ENCODE results near the gene TBC1D1. TPM values are rescaled to one million over a fixed set of nuclear protein-coding genes. Genes with fewer than 3 reads are reported as not detected.

Gene TBC1D1
- total and polyA plus RNA-seq, 2 donors (not counting 3 experiments of a cell fraction or from before 2014, with no cell fraction given), result 63.5 to 116 TPM

DNA sequence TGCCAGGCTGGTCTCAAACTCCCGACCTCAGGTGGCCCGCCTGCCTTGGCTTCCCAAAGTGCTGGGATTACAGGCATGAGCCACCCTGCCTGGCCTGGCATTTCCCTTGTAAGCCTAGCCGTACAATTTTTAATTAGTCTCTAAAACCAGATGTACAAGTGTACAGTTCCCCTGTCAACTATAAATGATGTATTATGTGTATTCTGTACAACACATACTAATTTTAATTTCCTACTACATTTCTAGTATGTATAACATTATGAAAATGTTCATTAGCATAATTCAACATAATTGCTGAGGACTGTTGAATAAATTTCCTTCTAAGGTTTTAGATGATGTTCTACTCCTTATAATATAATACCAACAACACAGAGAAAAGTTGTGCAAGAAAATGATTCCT, 27.8 kb downstream of the TBC1D1 start:
- no peak overlapping the region for H3K4me2 ChIP-seq (ENCODE audit: insufficient read depth, low read length)
- H3K9me1 ChIP-seq (replicated peaks; ENCODE audit: control insufficient read depth, extremely low read depth, insufficient read depth, low read length), result no peaks in the 10 kb centered on the region
- H3K9me3 ChIP-seq (replicated peaks; ENCODE audit: control insufficient read depth, insufficient read depth, low read length), result no peaks in the 10 kb centered on the region
- peaks cover 0 to 2% of the 10 kb centered on the region in 2 experiments for H3K27me3 ChIP-seq (ENCODE audit: control insufficient read depth in 2 of 2, insufficient read depth in 2 of 2, low read length in 2 of 2)
- POLR2A ChIA-PET, result no interaction called here
- no peak overlapping the region for H2AFZ ChIP-seq (ENCODE audit: low read depth, low read length)
- DNase-seq (ENCODE audit: low read depth, low spot score) (no peak), FAIRE-seq (no peak)
- no peak overlapping the region for H3K27ac ChIP-seq (ENCODE audit: insufficient read depth, low read depth, low read length)
- H3K4me3 ChIP-seq (replicated peaks in 1 of 3; ENCODE audit: insufficient read depth in 1 of 3, low read depth in 1 of 3, low read length in 3 of 3), result no peak overlapping the region
- no TSS peak for BruUV-seq (replicated peaks)
- H3K9ac ChIP-seq (replicated peaks; ENCODE audit: extremely low read depth, insufficient read depth, low read length), result no peak overlapping the region
- no peaks in the 10 kb centered on the region for H3K36me3 ChIP-seq (ENCODE audit: control insufficient read depth in 2 of 2, extremely low read depth in 1 of 2, insufficient read depth in 2 of 2, low read length in 2 of 2)
- dilution Hi-C loops (cut with MboI; ENCODE audit: extremely low pct_ligation_motif_present, low sequenced_read_pairs) (no loop called here), intact Hi-C loops (cut with micrococcal nuclease) (no loop called here)
- no peaks in the 10 kb centered on the region for H3K4me1 ChIP-seq (ENCODE audit: control insufficient read depth, extremely low read depth, insufficient read depth, low read length)
- CTCF ChIA-PET, result no interaction called here
- no peaks in the 10 kb centered on the region for H3K79me2 ChIP-seq (ENCODE audit: control insufficient read depth, insufficient read depth, low read length)
- TF ChIP-seq, protein P1, sequence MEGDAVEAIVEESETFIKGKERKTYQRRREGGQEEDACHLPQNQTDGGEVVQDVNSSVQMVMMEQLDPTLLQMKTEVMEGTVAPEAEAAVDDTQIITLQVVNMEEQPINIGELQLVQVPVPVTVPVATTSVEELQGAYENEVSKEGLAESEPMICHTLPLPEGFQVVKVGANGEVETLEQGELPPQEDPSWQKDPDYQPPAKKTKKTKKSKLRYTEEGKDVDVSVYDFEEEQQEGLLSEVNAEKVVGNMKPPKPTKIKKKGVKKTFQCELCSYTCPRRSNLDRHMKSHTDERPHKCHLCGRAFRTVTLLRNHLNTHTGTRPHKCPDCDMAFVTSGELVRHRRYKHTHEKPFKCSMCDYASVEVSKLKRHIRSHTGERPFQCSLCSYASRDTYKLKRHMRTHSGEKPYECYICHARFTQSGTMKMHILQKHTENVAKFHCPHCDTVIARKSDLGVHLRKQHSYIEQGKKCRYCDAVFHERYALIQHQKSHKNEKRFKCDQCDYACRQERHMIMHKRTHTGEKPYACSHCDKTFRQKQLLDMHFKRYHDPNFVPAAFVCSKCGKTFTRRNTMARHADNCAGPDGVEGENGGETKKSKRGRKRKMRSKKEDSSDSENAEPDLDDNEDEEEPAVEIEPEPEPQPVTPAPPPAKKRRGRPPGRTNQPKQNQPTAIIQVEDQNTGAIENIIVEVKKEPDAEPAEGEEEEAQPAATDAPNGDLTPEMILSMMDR (IDR thresholded peaks at IDR 0.05; ENCODE audit: extremely low read depth in 1 of 2, insufficient read depth in 1 of 2, low read depth in 1 of 2, low read length in 2 of 2), result no peak
- TF ChIP-seq EZH2 (IDR thresholded peaks at IDR 0.05; ENCODE audit: borderline replicate concordance, low read depth, low read length, severe bottlenecking), result no peak
- TF ChIP-seq FOS (IDR thresholded peaks at IDR 0.05; ENCODE audit: borderline replicate concordance, insufficient read depth, low read length), result no peak
- H4K20me1 ChIP-seq (replicated peaks; ENCODE audit: control insufficient read depth, extremely low read depth, insufficient read depth, low read length), result no peaks in the 10 kb centered on the region

DNA sequence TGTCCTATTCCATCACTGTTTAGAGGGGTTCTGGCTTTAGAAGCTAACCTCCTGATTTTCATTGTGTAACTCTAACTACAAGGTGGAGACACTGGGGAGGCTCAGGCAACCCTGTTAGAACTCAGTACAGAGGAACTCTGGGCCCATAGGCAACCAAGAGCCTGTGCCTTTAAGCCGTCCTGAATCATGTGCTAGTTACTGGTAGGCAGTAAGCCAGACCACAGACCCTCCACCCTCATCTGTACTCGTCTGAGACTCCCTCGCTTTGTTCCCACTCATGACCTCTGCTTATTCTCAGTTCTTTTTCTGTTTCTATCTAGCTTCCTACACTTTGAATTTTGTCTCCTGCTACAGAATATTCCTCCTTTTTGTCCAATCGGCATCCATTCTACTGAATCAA, 31.4 kb downstream of the TBC1D1 start:
- Histone ChIP-seq H3K9me3 (replicated peaks; ENCODE audit: control insufficient read depth, insufficient read depth, low read length) (no peaks in the 10 kb centered on the region), H3K4me2 (ENCODE audit: insufficient read depth, low read length) (no peak overlapping the region), H3K36me3 (ENCODE audit: control insufficient read depth in 2 of 2, extremely low read depth in 1 of 2, insufficient read depth in 2 of 2, low read length in 2 of 2) (no peaks in the 10 kb centered on the region), H3K27ac (ENCODE audit: insufficient read depth, low read depth, low read length) (no peak overlapping the region), H3K4me1 (ENCODE audit: control insufficient read depth, extremely low read depth, insufficient read depth, low read length) (no peaks in the 10 kb centered on the region), H3K79me2 (ENCODE audit: control insufficient read depth, insufficient read depth, low read length) (no peaks in the 10 kb centered on the region), H3K9ac (replicated peaks; ENCODE audit: extremely low read depth, insufficient read depth, low read length) (no peak overlapping the region), H3K9me1 (replicated peaks; ENCODE audit: control insufficient read depth, extremely low read depth, insufficient read depth, low read length) (no peaks in the 10 kb centered on the region), H3K4me3 (replicated peaks in 1 of 3; ENCODE audit: insufficient read depth in 1 of 3, low read depth in 1 of 3, low read length in 3 of 3) (no peak overlapping the region), H4K20me1 (replicated peaks; ENCODE audit: control insufficient read depth, extremely low read depth, insufficient read depth, low read length) (no peaks in the 10 kb centered on the region), H2AFZ (ENCODE audit: low read depth, low read length) (no peak overlapping the region), H3K27me3 (ENCODE audit: control insufficient read depth in 2 of 2, insufficient read depth in 2 of 2, low read length in 2 of 2) (peaks cover 0 to 3% of the 10 kb centered on the region in 2 experiments)
- dilution Hi-C loops (cut with MboI; ENCODE audit: extremely low pct_ligation_motif_present, low sequenced_read_pairs) (no loop called here), intact Hi-C loops (cut with micrococcal nuclease) (no loop called here)
- TF ChIP-seq POLR2A (IDR thresholded peaks at IDR 0.05; ENCODE audit: low read depth, low read length) (no peak), GATA2 (IDR thresholded peaks at IDR 0.05; ENCODE audit: insufficient read depth, insufficient read length, low read depth, low read length) (no peak), EZH2 (IDR thresholded peaks at IDR 0.05; ENCODE audit: borderline replicate concordance, low read depth, low read length, severe bottlenecking) (no peak), FOS (IDR thresholded peaks at IDR 0.05; ENCODE audit: borderline replicate concordance, insufficient read depth, low read length) (no peak), JUN (IDR thresholded peaks at IDR 0.05; ENCODE audit: borderline replicate concordance, insufficient read depth, insufficient read length, low read depth) (no peak), POLR2AphosphoS5 (IDR thresholded peaks at IDR 0.05; ENCODE audit: insufficient read depth, low read depth, low read length) (no peak), MYC (IDR thresholded peaks at IDR 0.05; ENCODE audit: low read depth, low read length) (no peak)
- TF ChIP-seq, protein P1 (IDR thresholded peaks at IDR 0.05; ENCODE audit: extremely low read depth in 1 of 2, insufficient read depth in 1 of 2, low read depth in 1 of 2, low read length in 2 of 2), result no peak
- TF ChIP-seq, protein P2, sequence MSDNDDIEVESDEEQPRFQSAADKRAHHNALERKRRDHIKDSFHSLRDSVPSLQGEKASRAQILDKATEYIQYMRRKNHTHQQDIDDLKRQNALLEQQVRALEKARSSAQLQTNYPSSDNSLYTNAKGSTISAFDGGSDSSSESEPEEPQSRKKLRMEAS (IDR thresholded peaks at IDR 0.05; ENCODE audit: insufficient read depth, insufficient read length), result no peak
- BruUV-seq (replicated peaks), result no TSS peak
- ChIA-PET POLR2A (no interaction called here), CTCF (no interaction called here)
- DNase-seq (ENCODE audit: low read depth, low spot score) (no peak), FAIRE-seq (no peak)

Data from endothelial cell of umbilical vein (primary cell).